ENCODE results near the gene GPAT3.

GPAT3 gene

DNA sequence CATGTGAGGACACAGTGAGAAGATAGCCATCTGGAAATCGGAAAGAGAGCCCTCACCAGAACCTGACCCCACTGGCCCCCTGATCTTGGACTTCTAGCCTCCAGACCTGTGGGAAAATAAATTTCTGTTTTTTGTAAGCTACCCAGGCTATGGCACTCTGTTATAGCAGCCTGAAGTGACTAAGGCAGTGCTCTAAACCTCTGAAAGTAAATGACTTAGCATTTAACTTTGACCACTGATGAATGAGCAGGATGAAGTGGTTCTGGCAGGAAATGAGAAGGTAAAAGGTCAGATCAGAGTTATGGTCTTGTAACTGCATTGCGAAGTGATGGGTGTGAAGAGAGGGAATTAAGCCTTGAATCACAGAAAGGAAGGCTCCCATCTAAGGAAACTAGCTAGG lies 17.0 kb downstream of the GPAT3 start:
- H3K14ac ChIP-seq (ENCODE audit: low read length): no peak overlapping the region
- no peak overlapping the region for H3K4ac ChIP-seq (ENCODE audit: low read depth, low read length)
- H2BK120ac ChIP-seq (ENCODE audit: insufficient read depth, low read length, poor library complexity): no peak overlapping the region
- H3K27ac ChIP-seq (ENCODE audit: low read depth, low read length): no peak overlapping the region
- H3K23ac ChIP-seq (ENCODE audit: low read length): no peak overlapping the region
- no peak overlapping the region for H4K8ac ChIP-seq (ENCODE audit: low read depth, low read length)
- H2AK5ac ChIP-seq (ENCODE audit: low read length): no peak overlapping the region
- H3K27me3 ChIP-seq (ENCODE audit: insufficient read depth, low read length): no peaks in the 10 kb centered on the region
- H3K9me3 ChIP-seq (ENCODE audit: insufficient read depth, low read depth, low read length): no peaks in the 10 kb centered on the region
- H3K4me2 ChIP-seq (ENCODE audit: low read length): no peak overlapping the region
- no peak overlapping the region for H3K4me3 ChIP-seq (ENCODE audit: low read depth, low read length)
- H2BK5ac ChIP-seq (ENCODE audit: low read depth, low read length, poor library complexity): no peak overlapping the region
- no peaks in the 10 kb centered on the region for H3K36me3 ChIP-seq (ENCODE audit: control insufficient read depth in 1 of 2, insufficient read depth in 2 of 2, low read length in 2 of 2)
- H2AFZ ChIP-seq (ENCODE audit: insufficient read depth, low read length, poor library complexity): no peak overlapping the region
- no peak overlapping the region for H3K9ac ChIP-seq (ENCODE audit: low read length)
- peaks cover 2% of the 10 kb centered on the region in 2 experiments for H3K4me1 ChIP-seq (ENCODE audit: control insufficient read depth in 1 of 2, insufficient read depth in 2 of 2, low read length in 2 of 2)
- H3K79me1 ChIP-seq (ENCODE audit: low read length): peaks cover 1% of the 10 kb centered on the region
- H4K91ac ChIP-seq (ENCODE audit: low read depth, low read length): no peak overlapping the region
- H3K79me2 ChIP-seq (ENCODE audit: control insufficient read depth, insufficient read depth, low read length, poor library complexity): no peaks in the 10 kb centered on the region
- no peak for DNase-seq
- no CpG with 5 or more reads among the region's 2 CpGs for WGBS (ENCODE audit: extremely low coverage, insufficient coverage, insufficient read length)
- no peak overlapping the region for H4K12ac ChIP-seq (ENCODE audit: low read depth, low read length)
- H3K18ac ChIP-seq (ENCODE audit: low read length): no peak overlapping the region
- no peak overlapping the region for H2BK12ac ChIP-seq (ENCODE audit: low read length)

DNA sequence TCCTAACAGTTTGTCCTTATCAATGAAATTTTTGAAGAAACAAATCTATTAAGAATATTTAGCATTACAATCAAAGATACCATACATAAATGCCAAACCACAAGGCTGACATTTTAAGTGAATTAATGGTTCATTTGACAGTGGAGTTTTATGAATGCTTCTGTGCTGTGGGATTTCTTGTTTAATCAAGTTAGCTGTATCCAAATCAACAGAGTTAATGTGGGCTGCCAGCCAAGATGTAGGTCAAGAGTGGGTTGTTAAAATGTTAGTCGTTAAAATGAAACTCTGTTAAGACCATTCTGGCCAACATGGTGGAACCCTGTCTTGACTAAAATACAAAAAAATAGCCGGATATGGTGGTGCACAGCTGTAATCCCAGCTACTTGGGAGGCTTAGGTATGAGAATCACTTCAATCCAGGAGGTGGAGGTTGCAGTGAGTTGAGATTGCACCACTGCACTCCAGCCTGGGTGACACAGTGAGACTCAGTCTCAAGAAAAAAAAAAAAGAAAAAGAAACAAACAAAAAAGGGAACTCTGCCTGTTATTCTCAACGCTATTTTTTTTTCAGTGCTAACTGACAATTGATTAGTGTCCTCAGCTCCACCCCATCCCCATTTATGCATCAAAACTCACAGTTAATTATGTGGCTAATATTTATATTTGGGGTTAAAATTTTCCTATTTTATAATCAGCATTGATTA lies 20.2 kb downstream of the GPAT3 start:
- no CpG with 5 or more reads among the region's 3 CpGs for WGBS (ENCODE audit: extremely low coverage, insufficient coverage, insufficient read length)
- H2BK5ac ChIP-seq (ENCODE audit: low read depth, low read length, poor library complexity): no peak overlapping the region
- no peaks in the 10 kb centered on the region for H3K36me3 ChIP-seq (ENCODE audit: control insufficient read depth in 1 of 2, insufficient read depth in 2 of 2, low read length in 2 of 2)
- no peaks in the 10 kb centered on the region for H3K9me3 ChIP-seq (ENCODE audit: insufficient read depth, low read depth, low read length)
- H3K4me3 ChIP-seq (ENCODE audit: low read depth, low read length): no peak overlapping the region
- H2AFZ ChIP-seq (ENCODE audit: insufficient read depth, low read length, poor library complexity): no peak overlapping the region
- H2BK120ac ChIP-seq (ENCODE audit: insufficient read depth, low read length, poor library complexity): no peak overlapping the region
- H3K79me2 ChIP-seq (ENCODE audit: control insufficient read depth, insufficient read depth, low read length, poor library complexity): no peaks in the 10 kb centered on the region
- no peak overlapping the region for H3K18ac ChIP-seq (ENCODE audit: low read length)
- no peak overlapping the region for H3K4ac ChIP-seq (ENCODE audit: low read depth, low read length)
- H3K4me2 ChIP-seq (ENCODE audit: low read length): no peak overlapping the region
- peaks cover 2% of the 10 kb centered on the region in 2 experiments for H3K4me1 ChIP-seq (ENCODE audit: control insufficient read depth in 1 of 2, insufficient read depth in 2 of 2, low read length in 2 of 2)
- H3K79me1 ChIP-seq (ENCODE audit: low read length): no peaks in the 10 kb centered on the region
- DNase-seq: no peak
- no peak overlapping the region for H3K23ac ChIP-seq (ENCODE audit: low read length)
- no peak overlapping the region for H3K9ac ChIP-seq (ENCODE audit: low read length)
- no peaks in the 10 kb centered on the region for H3K27me3 ChIP-seq (ENCODE audit: insufficient read depth, low read length)
- no peak overlapping the region for H4K8ac ChIP-seq (ENCODE audit: low read depth, low read length)
- H4K12ac ChIP-seq (ENCODE audit: low read depth, low read length): no peak overlapping the region
- no peak overlapping the region for H3K27ac ChIP-seq (ENCODE audit: low read depth, low read length)
- H3K14ac ChIP-seq (ENCODE audit: low read length): no peak overlapping the region
- no peak overlapping the region for H2BK12ac ChIP-seq (ENCODE audit: low read length)
- H4K91ac ChIP-seq (ENCODE audit: low read depth, low read length): no peak overlapping the region
- H2AK5ac ChIP-seq (ENCODE audit: low read length): no peak overlapping the region

DNA sequence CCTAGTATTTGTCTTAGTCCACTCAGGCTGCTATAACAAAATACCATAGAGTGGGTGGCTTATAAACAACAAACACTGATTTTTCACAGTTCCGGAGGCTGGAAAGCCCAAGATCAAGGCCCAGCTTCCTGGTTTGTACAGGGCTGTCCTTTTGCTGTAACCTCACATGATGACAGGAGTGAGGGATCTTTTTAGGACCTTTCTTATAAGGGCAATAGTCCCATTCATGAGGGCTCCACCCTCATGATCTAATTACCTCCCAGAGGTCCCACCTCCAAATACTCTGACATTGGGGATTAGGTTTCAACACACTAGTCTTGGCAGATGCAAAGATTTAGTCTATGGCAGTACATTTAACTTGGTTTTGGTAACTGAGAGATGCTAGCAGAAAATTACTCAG lies 20.9 kb downstream of the GPAT3 start:
- Histone ChIP-seq H3K27me3 (ENCODE audit: insufficient read depth, low read length) (no peaks in the 10 kb centered on the region), H2AFZ (ENCODE audit: insufficient read depth, low read length, poor library complexity) (no peak overlapping the region), H2BK12ac (ENCODE audit: low read length) (no peak overlapping the region), H2AK5ac (ENCODE audit: low read length) (no peak overlapping the region), H3K9ac (ENCODE audit: low read length) (no peak overlapping the region), H3K4me1 (ENCODE audit: control insufficient read depth in 1 of 2, insufficient read depth in 2 of 2, low read length in 2 of 2) (peaks cover 2% of the 10 kb centered on the region in 2 experiments), H3K14ac (ENCODE audit: low read length) (no peak overlapping the region), H3K27ac (ENCODE audit: low read depth, low read length) (no peak overlapping the region), H4K8ac (ENCODE audit: low read depth, low read length) (no peak overlapping the region), H3K9me3 (ENCODE audit: insufficient read depth, low read depth, low read length) (no peaks in the 10 kb centered on the region), H2BK5ac (ENCODE audit: low read depth, low read length, poor library complexity) (no peak overlapping the region), H3K4me2 (ENCODE audit: low read length) (no peak overlapping the region), H3K79me2 (ENCODE audit: control insufficient read depth, insufficient read depth, low read length, poor library complexity) (no peaks in the 10 kb centered on the region), H3K36me3 (ENCODE audit: control insufficient read depth in 1 of 2, insufficient read depth in 2 of 2, low read length in 2 of 2) (no peaks in the 10 kb centered on the region), H2BK120ac (ENCODE audit: insufficient read depth, low read length, poor library complexity) (no peak overlapping the region), H4K12ac (ENCODE audit: low read depth, low read length) (no peak overlapping the region), H3K18ac (ENCODE audit: low read length) (no peak overlapping the region), H3K4ac (ENCODE audit: low read depth, low read length) (no peak overlapping the region), H3K4me3 (ENCODE audit: low read depth, low read length) (no peak overlapping the region), H3K23ac (ENCODE audit: low read length) (no peak overlapping the region), H4K91ac (ENCODE audit: low read depth, low read length) (no peak overlapping the region), H3K79me1 (ENCODE audit: low read length) (no peaks in the 10 kb centered on the region)
- no CpG with 5 or more reads among the region's 1 CpG for WGBS (ENCODE audit: extremely low coverage, insufficient coverage, insufficient read length)
- no peak for DNase-seq

DNA sequence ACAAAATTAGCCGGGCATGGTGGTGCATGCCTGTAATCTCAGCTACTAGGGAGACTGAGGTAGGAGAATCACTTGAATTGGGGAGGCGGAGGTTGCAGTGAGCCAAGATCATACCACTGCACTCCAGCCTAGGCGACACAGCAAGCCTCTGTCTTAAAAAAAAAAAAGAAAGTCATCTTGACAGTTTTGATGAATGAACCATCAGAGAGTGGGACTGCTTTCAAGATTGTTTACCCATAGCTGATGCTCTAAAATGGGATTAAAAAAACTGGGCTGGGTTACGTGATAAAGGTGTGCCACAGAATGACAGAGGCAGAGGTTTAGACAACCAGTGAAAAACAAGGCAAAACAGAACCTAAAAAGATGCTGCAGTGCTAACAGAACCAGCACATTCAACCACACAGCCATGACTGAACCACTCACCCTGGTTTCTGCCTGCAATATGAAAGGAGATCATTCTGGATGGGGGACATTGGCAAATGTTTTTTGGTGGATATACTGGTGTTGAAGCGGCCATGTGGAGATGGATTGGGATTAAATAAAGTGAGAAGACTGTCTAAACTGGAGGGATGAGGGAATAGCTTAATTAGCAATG lies 22.2 kb downstream of the GPAT3 start:
- Histone ChIP-seq H2BK12ac (ENCODE audit: low read length) (no peak overlapping the region), H2BK5ac (ENCODE audit: low read depth, low read length, poor library complexity) (no peak overlapping the region)

More for the DNA sequence above, 22.2 kb downstream of the GPAT3 start:
- H3K4me1 ChIP-seq (ENCODE audit: control insufficient read depth in 1 of 2, insufficient read depth in 2 of 2, low read length in 2 of 2): no peaks in the 10 kb centered on the region
- H4K8ac ChIP-seq (ENCODE audit: low read depth, low read length): no peak overlapping the region
- H3K4me3 ChIP-seq (ENCODE audit: low read depth, low read length): no peak overlapping the region
- no peak overlapping the region for H3K4me2 ChIP-seq (ENCODE audit: low read length)
- H4K91ac ChIP-seq (ENCODE audit: low read depth, low read length): no peak overlapping the region
- H3K9ac ChIP-seq (ENCODE audit: low read length): no peak overlapping the region
- no peaks in the 10 kb centered on the region for H3K9me3 ChIP-seq (ENCODE audit: insufficient read depth, low read depth, low read length)
- no peak overlapping the region for H3K18ac ChIP-seq (ENCODE audit: low read length)
- no peak overlapping the region for H3K27ac ChIP-seq (ENCODE audit: low read depth, low read length)
- no peaks in the 10 kb centered on the region for H3K79me1 ChIP-seq (ENCODE audit: low read length)
- no peak overlapping the region for H3K14ac ChIP-seq (ENCODE audit: low read length)
- no peak overlapping the region for H3K4ac ChIP-seq (ENCODE audit: low read depth, low read length)
- H3K27me3 ChIP-seq (ENCODE audit: insufficient read depth, low read length): no peaks in the 10 kb centered on the region
- no peaks in the 10 kb centered on the region for H3K36me3 ChIP-seq (ENCODE audit: control insufficient read depth in 1 of 2, insufficient read depth in 2 of 2, low read length in 2 of 2)
- H4K12ac ChIP-seq (ENCODE audit: low read depth, low read length): no peak overlapping the region
- H2AFZ ChIP-seq (ENCODE audit: insufficient read depth, low read length, poor library complexity): no peak overlapping the region
- H2AK5ac ChIP-seq (ENCODE audit: low read length): no peak overlapping the region
- H3K79me2 ChIP-seq (ENCODE audit: control insufficient read depth, insufficient read depth, low read length, poor library complexity): no peaks in the 10 kb centered on the region
- H3K23ac ChIP-seq (ENCODE audit: low read length): no peak overlapping the region
- no peak for DNase-seq
- H2BK120ac ChIP-seq (ENCODE audit: insufficient read depth, low read length, poor library complexity): no peak overlapping the region
- no CpG with 5 or more reads among the region's 5 CpGs for WGBS (ENCODE audit: extremely low coverage, insufficient coverage, insufficient read length)
